ENCODE measurements around the gene TNFAIP8. TPM values are rescaled to one million over a fixed set of nuclear protein-coding genes. Genes with fewer than 3 reads are reported as not detected.

Gene TNFAIP8
- total RNA-seq, 4 donors from 2014 or later: 20.2 to 26.2 (median 22.5) TPM

DNA sequence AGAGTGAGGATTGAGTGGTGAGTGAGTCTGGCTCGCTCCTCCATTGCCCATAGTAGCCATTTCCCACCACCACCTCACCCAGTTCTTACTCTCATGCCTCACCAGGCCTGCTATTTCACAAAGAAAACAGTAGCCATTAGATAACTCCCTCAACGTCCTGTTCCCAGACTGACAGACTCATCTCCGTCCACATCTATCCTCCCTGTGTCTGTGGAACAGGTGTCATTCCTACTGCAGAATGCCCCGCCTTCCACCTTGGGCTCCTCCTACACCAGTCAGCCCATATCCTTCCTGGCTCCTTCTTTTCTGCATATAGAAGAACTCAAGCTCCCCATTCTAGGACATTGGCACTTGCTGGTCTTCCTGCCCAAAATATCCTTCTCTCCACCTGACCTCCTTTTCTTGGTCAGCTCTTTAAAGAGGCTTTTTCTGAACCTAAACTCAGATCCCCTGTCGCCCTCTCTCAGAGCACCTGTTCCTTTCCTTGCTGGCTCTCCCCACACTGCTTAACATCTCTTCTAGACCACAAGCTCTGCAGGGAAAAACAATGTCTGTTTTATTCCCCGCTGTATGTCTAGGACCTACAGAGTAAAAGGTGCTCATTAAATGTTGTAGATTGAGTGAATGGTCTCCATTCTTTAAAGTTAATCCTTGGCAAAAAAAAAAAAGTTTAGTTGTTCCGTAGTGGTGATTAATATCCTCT lies 3.2 kb downstream of the TNFAIP8 start:
- H3K36me3 ChIP-seq: no peaks in the 10 kb centered on the region
- intact Hi-C loops (cut with DNase I): loop anchor here (5.0 kb wide), 2 partner anchors 38 to 53 kb away; no protein-coding TSS in a partner anchor
- WGBS: 80% methylated on average over 7 of the region's 7 CpGs
- no peak overlapping the region for H3K4me3 ChIP-seq
- no peak for TF ChIP-seq EP300 (IDR thresholded peaks at IDR 0.05)
- H3K27ac ChIP-seq (replicated peaks in 1 of 4): peak overlapping the region; percentile 8 to 82 (median 29)
- no peak for DNase-seq (ENCODE audit: extremely low spot score)
- H3K9me3 ChIP-seq: no peaks in the 10 kb centered on the region
- H3K4me1 ChIP-seq: peaks cover 15 to 73% (median 68%) of the 10 kb centered on the region in 4 donors
- no peaks in the 10 kb centered on the region for H3K27me3 ChIP-seq

DNA sequence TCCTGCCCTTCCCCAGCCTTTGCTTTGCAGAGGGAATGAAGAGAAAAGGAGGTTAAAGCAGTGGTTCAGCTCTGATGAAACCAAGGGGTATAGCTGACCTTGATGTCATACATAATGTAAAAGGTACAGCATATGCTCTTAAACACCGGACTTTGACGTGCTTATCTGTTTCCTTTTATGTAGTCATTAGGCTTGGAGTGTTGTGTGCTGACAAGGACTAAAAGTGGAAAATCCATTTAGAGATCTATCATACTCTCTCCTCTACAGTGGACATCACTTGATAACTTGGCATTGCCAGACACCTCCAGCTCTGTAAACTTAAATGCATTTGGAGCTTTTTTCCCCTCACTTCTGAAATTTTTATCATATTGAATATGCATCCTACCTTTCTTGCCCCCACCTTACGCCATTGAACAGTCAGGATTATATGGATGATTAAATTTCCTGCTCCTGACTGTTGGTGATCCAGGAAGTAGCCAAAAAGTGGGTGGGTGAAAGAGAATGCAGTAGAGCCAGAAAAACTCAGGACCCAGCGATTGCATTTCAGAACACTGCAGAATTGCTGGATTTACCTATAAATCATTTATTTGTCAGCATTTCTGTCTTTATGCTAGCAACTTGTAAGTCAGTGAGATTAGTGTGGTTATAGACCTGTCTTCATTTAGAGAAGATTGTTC lies 4.1 kb downstream of the TNFAIP8 start:
- H3K4me3 ChIP-seq: no peak overlapping the region
- TF ChIP-seq, protein P1, sequence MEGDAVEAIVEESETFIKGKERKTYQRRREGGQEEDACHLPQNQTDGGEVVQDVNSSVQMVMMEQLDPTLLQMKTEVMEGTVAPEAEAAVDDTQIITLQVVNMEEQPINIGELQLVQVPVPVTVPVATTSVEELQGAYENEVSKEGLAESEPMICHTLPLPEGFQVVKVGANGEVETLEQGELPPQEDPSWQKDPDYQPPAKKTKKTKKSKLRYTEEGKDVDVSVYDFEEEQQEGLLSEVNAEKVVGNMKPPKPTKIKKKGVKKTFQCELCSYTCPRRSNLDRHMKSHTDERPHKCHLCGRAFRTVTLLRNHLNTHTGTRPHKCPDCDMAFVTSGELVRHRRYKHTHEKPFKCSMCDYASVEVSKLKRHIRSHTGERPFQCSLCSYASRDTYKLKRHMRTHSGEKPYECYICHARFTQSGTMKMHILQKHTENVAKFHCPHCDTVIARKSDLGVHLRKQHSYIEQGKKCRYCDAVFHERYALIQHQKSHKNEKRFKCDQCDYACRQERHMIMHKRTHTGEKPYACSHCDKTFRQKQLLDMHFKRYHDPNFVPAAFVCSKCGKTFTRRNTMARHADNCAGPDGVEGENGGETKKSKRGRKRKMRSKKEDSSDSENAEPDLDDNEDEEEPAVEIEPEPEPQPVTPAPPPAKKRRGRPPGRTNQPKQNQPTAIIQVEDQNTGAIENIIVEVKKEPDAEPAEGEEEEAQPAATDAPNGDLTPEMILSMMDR (IDR thresholded peaks at IDR 0.05): no peak
- TF ChIP-seq EP300 (IDR thresholded peaks at IDR 0.05): no peak
- H3K9me3 ChIP-seq: no peaks in the 10 kb centered on the region
- DNase-seq (ENCODE audit: extremely low spot score): no peak
- H3K27me3 ChIP-seq: no peaks in the 10 kb centered on the region
- H3K4me1 ChIP-seq: peaks cover 11 to 70% (median 62%) of the 10 kb centered on the region in 4 donors
- peak overlapping the region; percentile 8 to 37 (median 16) for H3K27ac ChIP-seq (replicated peaks in 1 of 4)
- intact Hi-C loops (cut with DNase I): loop anchor here (5.0 kb wide), 2 partner anchors 37 to 52 kb away; no protein-coding TSS in a partner anchor
- no peaks in the 10 kb centered on the region for H3K36me3 ChIP-seq
- WGBS: 61% methylated on average over 4 of the region's 4 CpGs

DNA sequence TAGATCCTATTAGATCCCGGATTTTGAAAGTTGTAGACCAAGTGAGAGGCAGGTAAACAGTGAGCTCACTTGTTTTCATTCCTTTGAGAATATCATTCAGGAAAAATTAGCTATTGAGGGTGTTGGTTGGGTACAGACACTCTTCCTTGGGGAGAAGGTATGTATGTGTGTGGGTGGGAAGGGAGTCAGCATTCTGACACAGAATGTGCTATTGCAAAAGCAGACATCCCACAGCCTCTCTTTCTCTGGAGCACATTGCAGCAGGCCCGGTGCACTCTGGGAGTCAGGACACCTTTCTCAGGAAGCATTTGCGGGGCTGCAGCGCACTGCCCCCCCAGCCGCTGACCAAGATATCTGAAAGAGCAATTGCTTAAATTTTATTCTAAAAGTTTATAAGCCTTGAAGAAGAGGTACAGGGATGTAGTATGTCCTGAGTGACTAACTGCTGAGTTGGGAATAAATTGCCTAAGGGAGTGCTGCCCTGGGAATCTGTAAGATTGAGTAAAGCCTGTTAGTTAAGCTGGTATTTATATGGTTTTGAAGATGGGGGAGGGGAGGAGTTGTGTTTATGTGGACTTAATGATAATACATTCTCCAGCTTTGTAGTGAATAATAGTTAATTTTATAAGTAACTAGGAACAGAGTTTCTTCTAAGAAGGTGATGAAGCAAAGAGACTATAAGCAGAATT lies 5.2 kb downstream of the TNFAIP8 start:
- Histone ChIP-seq H3K4me3 (no peak overlapping the region), H3K27me3 (no peaks in the 10 kb centered on the region), H3K4me1 (peaks cover 9 to 73% (median 65%) of the 10 kb centered on the region in 4 donors), H3K27ac (replicated peaks in 1 of 4) (peak overlapping the region in 3 of 4 donors; percentile 10 to 29 (median 28)), H3K36me3 (no peaks in the 10 kb centered on the region), H3K9me3 (no peaks in the 10 kb centered on the region)
- 66% methylated on average over 5 of the region's 5 CpGs for WGBS
- TF ChIP-seq POLR2AphosphoS5 (IDR thresholded peaks at IDR 0.05) (no peak), EP300 (IDR thresholded peaks at IDR 0.05) (no peak), POLR2A (IDR thresholded peaks at IDR 0.05; ENCODE audit: low read depth) (no peak)
- TF ChIP-seq, protein P1 (IDR thresholded peaks at IDR 0.05): no peak
- intact Hi-C loops (cut with DNase I): no loop called here
- no peak for DNase-seq (ENCODE audit: extremely low spot score)

DNA sequence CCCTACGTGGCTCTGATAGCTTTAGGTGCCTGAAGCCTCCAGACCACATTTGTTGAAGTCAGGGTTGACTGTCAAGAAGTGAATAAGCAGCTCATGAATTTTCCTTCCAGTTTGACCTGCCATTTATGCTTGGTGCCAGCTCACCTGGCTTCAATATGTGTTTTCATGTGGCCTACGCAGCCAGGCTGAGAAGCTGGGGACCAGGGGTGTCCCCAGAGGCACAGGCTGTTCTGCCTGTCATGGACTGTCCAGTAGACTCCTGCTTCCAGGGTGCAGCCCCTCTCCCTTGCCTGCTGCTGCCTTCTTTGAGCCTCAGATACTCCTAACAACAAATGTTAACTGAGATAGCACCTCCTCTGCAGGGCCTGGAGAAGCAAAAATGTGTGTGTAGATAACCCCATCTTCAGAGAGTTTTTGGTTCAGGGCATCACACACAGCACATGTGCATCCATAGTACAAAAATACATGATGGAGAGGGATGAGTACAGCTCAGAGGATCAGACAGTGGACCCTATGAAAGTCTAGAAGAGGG lies 5.8 kb downstream of the TNFAIP8 start:
- Histone ChIP-seq H3K4me1 (peaks cover 15 to 76% (median 71%) of the 10 kb centered on the region in 4 donors), H3K9me3 (no peaks in the 10 kb centered on the region), H3K27me3 (no peaks in the 10 kb centered on the region), H3K27ac (replicated peaks in 1 of 4) (peak overlapping the region in 2 of 4 donors; percentile 10 to 28), H3K4me3 (no peak overlapping the region), H3K36me3 (no peaks in the 10 kb centered on the region)
- WGBS: 75% methylated on average over 2 of the region's 2 CpGs
- no peak for DNase-seq (ENCODE audit: extremely low spot score)
- intact Hi-C loops (cut with DNase I): no loop called here
- TF ChIP-seq, protein P1 (IDR thresholded peaks at IDR 0.05): no peak
- TF ChIP-seq EP300 (IDR thresholded peaks at IDR 0.05) (no peak), POLR2A (IDR thresholded peaks at IDR 0.05; ENCODE audit: low read depth) (no peak), POLR2AphosphoS5 (IDR thresholded peaks at IDR 0.05) (no peak)

DNA sequence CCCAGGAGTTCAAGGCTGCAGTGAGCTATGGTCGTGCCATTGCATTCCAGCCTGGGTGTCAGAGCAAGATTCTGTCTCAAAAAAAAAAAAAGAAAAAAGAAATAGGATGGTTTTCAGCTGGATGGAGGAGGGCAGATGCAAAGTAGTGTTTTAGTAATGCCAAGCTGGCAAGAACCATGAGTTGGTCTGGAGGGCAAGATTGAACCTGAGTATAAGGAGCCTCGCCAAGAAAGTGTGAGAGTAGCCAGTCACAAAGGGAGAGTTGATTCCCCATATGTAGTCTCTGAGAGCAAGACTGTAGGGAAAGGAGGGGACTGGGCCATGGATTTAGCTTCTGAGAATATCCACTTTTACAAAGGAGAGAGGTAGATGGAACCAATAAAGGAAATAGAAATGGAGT lies 6.9 kb downstream of the TNFAIP8 start:
- whole genome bisulfite sequencing: 97% methylated on average over 2 of the region's 2 CpGs
- H3K4me3 ChIP-seq: no peak overlapping the region
- no peaks in the 10 kb centered on the region for H3K27me3 ChIP-seq
- TF ChIP-seq POLR2AphosphoS5 (IDR thresholded peaks at IDR 0.05): no peak
- no peak for TF ChIP-seq EP300 (IDR thresholded peaks at IDR 0.05)
- no peak for TF ChIP-seq POLR2A (IDR thresholded peaks at IDR 0.05; ENCODE audit: low read depth)
- TF ChIP-seq, protein P1 (IDR thresholded peaks at IDR 0.05): no peak
- H3K4me1 ChIP-seq: peaks cover 24 to 81% (median 75%) of the 10 kb centered on the region in 4 donors
- no peak for DNase-seq (ENCODE audit: extremely low spot score)
- intact Hi-C loops (cut with DNase I): no loop called here
- no peak overlapping the region for H3K27ac ChIP-seq (replicated peaks in 1 of 4)
- no peaks in the 10 kb centered on the region for H3K9me3 ChIP-seq
- H3K36me3 ChIP-seq: no peaks in the 10 kb centered on the region

Data from esophagus muscularis mucosa (tissue), 4 donors.